ENCODE results near the gene SLC12A3. TPM values are rescaled to one million over a fixed set of nuclear protein-coding genes. Genes with fewer than 3 reads are reported as not detected.

SLC12A3 gene
- total and polyA plus RNA-seq, 2 of the 8 experiments (the other 6 are each of a cell fraction or from before 2014, with no cell fraction given) = not detected

- TF ChIP-seq NANOG (IDR thresholded peaks at IDR 0.05; ENCODE audit: insufficient read depth, low read depth, low read length, poor library complexity, severe bottlenecking) (no peak), SIN3A (conservative IDR thresholded peaks at IDR 0.05 in 1 of 2, IDR thresholded peaks at IDR 0.05 in 1 of 2; ENCODE audit: low read depth in 1 of 2, low read length in 2 of 2) (no peak), TCF12 (IDR thresholded peaks at IDR 0.05; ENCODE audit: low read depth, low read length) (no peak), TAF7 (optimal IDR thresholded peaks at IDR 0.05; ENCODE audit: borderline replicate concordance, low read depth, low read length) (no peak)
Measured at GRCh38 chr16:56823081-56823733, 41.8 kb upstream of the SLC12A3 start (continued).

Measured in H1 (cell line).